IMR-90 (cell line): ENCODE data around the gene S100A12. TPM values are rescaled to one million over a fixed set of nuclear protein-coding genes. Genes with fewer than 3 reads are reported as not detected.

ENCODE experiments used
- ATAC-seq: fragments of 200-7000 bp; cut with Tn5 transposase; 2 replicates; pipeline ENCODE4 v1.9.1; 2020; ENCODE audit warnings: low read depth, mild to moderate bottlenecking, moderate library complexity
- BruUV-seq: library from RNA; stranded (reverse); fragments of 400-500 nt; replicated peaks from 2 replicates; lab custom pipeline; 2021; lab: Mats Ljungman, UMichigan
- CTCF ChIA-PET: fragments of 300-600 bp; formaldehyde crosslinking; extraction: SDS; loops from one replicate; lab custom pipeline; 2021; ENCODE audit warnings: antibody characterized with exemption; lab: Yijun Ruan, JAX
- POLR2A ChIA-PET: fragments of 300-600 bp; sonication (Branson Sonifier 250); formaldehyde crosslinking; loops from one replicate; lab custom pipeline; 2022; ENCODE audit warnings: antibody characterized with exemption; ENCODE audit not compliant: unreplicated experiment; lab: Charles Lee
- DNase-seq: peaks from one replicate; pipeline ENCODE4 v3.0.0; 2013
- H2AFZ ChIP-seq: replicated peaks from 2 replicates; pipeline ENCODE3; 2013; ENCODE audit warnings: low read length, mild to moderate bottlenecking; ENCODE audit not compliant: poor library complexity
- H2AK5ac ChIP-seq: 2 replicates; pipeline ENCODE4 v1.6.1; 2013; ENCODE audit warnings: low read depth, low read length, inconsistent platforms
- H2AK9ac ChIP-seq: replicated peaks from 2 replicates; pipeline ENCODE3; 2013; ENCODE audit warnings: mild to moderate bottlenecking, low read depth, low read length, moderate library complexity; ENCODE audit not compliant: poor library complexity
- H2BK120ac ChIP-seq: 2 replicates; pipeline ENCODE4 v1.6.1; 2013; ENCODE audit warnings: low read depth, low read length, inconsistent platforms
- H2BK15ac ChIP-seq: 3 replicates; pipeline ENCODE4 v1.6.1; 2013; ENCODE audit warnings: low read depth, low read length, inconsistent platforms
- H2BK20ac ChIP-seq: 2 replicates; pipeline ENCODE4 v1.6.1; 2013; ENCODE audit warnings: low read depth, mild to moderate bottlenecking, inconsistent platforms, low read length, moderate library complexity
- H2BK5ac ChIP-seq: 2 replicates; pipeline ENCODE4 v1.6.1; 2013; ENCODE audit warnings: mild to moderate bottlenecking, low read depth, low read length, inconsistent platforms; ENCODE audit not compliant: poor library complexity, severe bottlenecking
- H3K14ac ChIP-seq: replicated peaks from 2 replicates; pipeline ENCODE4 v1.6.1; 2013; ENCODE audit warnings: low read depth, low read length, inconsistent platforms
- H3K18ac ChIP-seq: 2 replicates; pipeline ENCODE4 v1.6.1; 2013; ENCODE audit warnings: low read depth, low read length, control low read depth
- H3K23ac ChIP-seq: 2 replicates; pipeline ENCODE4 v1.6.1; 2013; ENCODE audit warnings: low read depth, low read length, inconsistent platforms
- H3K27ac ChIP-seq: 2 replicates; pipeline ENCODE4 v1.5.1; 2013; ENCODE audit warnings: mild to moderate bottlenecking, control low read depth, low read length; ENCODE audit not compliant: insufficient read depth
- H3K27me3 ChIP-seq: 2 replicates; pipeline ENCODE4 v1.6.1; 2013; ENCODE audit warnings: low read length; ENCODE audit not compliant: control insufficient read depth, insufficient read depth
- H3K36me3 ChIP-seq: 2 replicates; pipeline ENCODE4 v1.6.1; 2013; ENCODE audit warnings: low read length, mixed read lengths; ENCODE audit not compliant: control insufficient read depth, insufficient read depth
- H3K4ac ChIP-seq: 2 replicates; pipeline ENCODE4 v1.6.1; 2013; ENCODE audit warnings: low read depth, low read length, inconsistent platforms
- H3K4me1 ChIP-seq: 2 replicates; pipeline ENCODE4 v1.6.1; 2013; ENCODE audit warnings: low read length, mixed read lengths; ENCODE audit not compliant: control insufficient read depth, insufficient read depth
- H3K4me2 ChIP-seq: 2 replicates; pipeline ENCODE4 v1.6.1; 2013; ENCODE audit warnings: low read depth, mild to moderate bottlenecking, control low read depth, low read length, moderate library complexity
- H3K4me3 ChIP-seq: 2 replicates; pipeline ENCODE4 v1.5.1; 2013; ENCODE audit warnings: low read depth, mild to moderate bottlenecking, control low read depth, low read length, moderate library complexity; ENCODE audit not compliant: insufficient read depth
- H3K56ac ChIP-seq: 2 replicates; pipeline ENCODE4 v1.6.1; 2013; ENCODE audit warnings: low read length, inconsistent platforms; ENCODE audit not compliant: insufficient read depth; ENCODE audit errors: extremely low read depth
- H3K79me1 ChIP-seq, 2 experiments: 2 replicates each; pipeline ENCODE4 v1.6.1; 2013; ENCODE audit warnings: low read length in 2 of 2, inconsistent platforms in 1 of 2, low read depth in 1 of 2
- H3K9ac ChIP-seq: 2 replicates; pipeline ENCODE4 v1.6.1; 2013; ENCODE audit warnings: low read depth, low read length, control low read depth
- H3K9me1 ChIP-seq: 2 replicates; pipeline ENCODE4 v1.6.1; 2013; ENCODE audit warnings: low read length, inconsistent platforms; ENCODE audit not compliant: insufficient read depth
- H3K9me3 ChIP-seq: 2 replicates; pipeline ENCODE4 v1.6.1; 2013; ENCODE audit warnings: low read length; ENCODE audit not compliant: control insufficient read depth, insufficient read depth
- H4K20me1 ChIP-seq: 2 replicates; pipeline ENCODE4 v1.6.1; 2013; ENCODE audit warnings: low read length, inconsistent platforms; ENCODE audit not compliant: insufficient read depth
- H4K5ac ChIP-seq: 2 replicates; pipeline ENCODE4 v1.6.1; 2013; ENCODE audit warnings: mild to moderate bottlenecking, low read depth, low read length, control low read depth
- H4K8ac ChIP-seq, 2 experiments: 2 replicates each; pipeline ENCODE4 v1.6.1; 2013; ENCODE audit warnings: low read depth in 2 of 2, low read length in 2 of 2, control low read depth in 1 of 2, inconsistent platforms in 1 of 2
- H4K91ac ChIP-seq: 2 replicates; pipeline ENCODE4 v1.6.1; 2013; ENCODE audit warnings: low read depth, low read length, inconsistent platforms; ENCODE audit not compliant: insufficient read depth
- CEBPB ChIP-seq: IDR thresholded peaks from 2 replicates; pipeline ENCODE4 v1.6.1; 2012; ENCODE audit warnings: low read depth, low read length, improper control_type of control experiment
- FOS ChIP-seq: fragments of 150-350 bp; IDR thresholded peaks from 2 replicates; pipeline ENCODE4 v1.6.1; 2016; ENCODE audit warnings: low read depth, low read length
- MAZ ChIP-seq: IDR thresholded peaks from 2 replicates; pipeline ENCODE4 v1.6.1; 2012; ENCODE audit warnings: low read depth, mild to moderate bottlenecking, low read length, improper control_type of control experiment, moderate library complexity, borderline replicate concordance
- MXI1 ChIP-seq: IDR thresholded peaks from 2 replicates; pipeline ENCODE4 v1.6.1; 2012; ENCODE audit warnings: low read depth, mild to moderate bottlenecking, low read length, moderate library complexity, borderline replicate concordance
- NFE2L2 ChIP-seq: fragments of 150-350 bp; IDR thresholded peaks from 2 replicates; pipeline ENCODE4 v1.6.1; 2016; ENCODE audit warnings: low read depth, mild to moderate bottlenecking, low read length
- RCOR1 ChIP-seq: IDR thresholded peaks from 2 replicates; pipeline ENCODE4 v1.6.1; 2012; ENCODE audit warnings: mild to moderate bottlenecking, low read length, improper control_type of control experiment; ENCODE audit not compliant: insufficient replicate concordance
- SMC3 ChIP-seq: fragments of 150-350 bp; IDR thresholded peaks from 2 replicates; pipeline ENCODE4 v1.6.1; 2016; ENCODE audit warnings: low read depth, mild to moderate bottlenecking, antibody characterized with exemption, low read length, moderate library complexity
- USF2 ChIP-seq: fragments of 150-350 bp; IDR thresholded peaks from 2 replicates; pipeline ENCODE4 v1.6.1; 2017; ENCODE audit warnings: mild to moderate bottlenecking, antibody characterized with exemption, low read length, low read depth
- WGBS, 2 experiments: methylation state at CpG; one replicate each; pipeline versions ENCODE4 v1.1.5 to v1.1.7; 2013; ENCODE audit warnings: missing lambda C conversion rate in 2 of 2; ENCODE audit not compliant: insufficient read length in 1 of 2; ENCODE audit errors: extremely low coverage in 2 of 2; 5-methylcytosine and 5-hydroxymethylcytosine counted together
- dilution Hi-C: fragments of 300-500 bp; cut with HindIII; formaldehyde crosslinking; loops from one replicate; pipeline ENCODE4 v1.14.3; 2018; ENCODE audit warnings: low sequenced_read_pairs; ENCODE audit not compliant: unreplicated experiment
- in situ Hi-C: fragments of 300-500 bp; cut with MboI; formaldehyde crosslinking; loops from 3 replicates; pipeline ENCODE4 v1.14.3; 2019; ENCODE audit warnings: low sequenced_read_pairs, inconsistent platforms, mixed read lengths
- intact Hi-C: fragments of 100-400 bp; cut with micrococcal nuclease; formaldehyde crosslinking; loops from 2 replicates; pipeline ENCODE4 v1.10.0; 2022
- polyA plus RNA-seq, 3 experiments: library from polyadenylated mRNA; depleted of rRNA; stranded (reverse); fragments of >200 nt; gene quantifications; 2 replicates each; pipeline ENCODE4 v1.2.3, GENCODE V29; 2012; ENCODE audit warnings: low replicate concordance in 1 of 3
- total RNA-seq: library from RNA; depleted of rRNA; stranded (reverse); fragments of >200 nt; gene quantifications from 2 replicates; pipeline ENCODE4 v1.2.3, GENCODE V29; 2012
- TF ChIP-seq, protein P1 (sequence below): fragments of 150-350 bp; IDR thresholded peaks from 2 replicates; pipeline ENCODE4 v1.6.1; 2016; ENCODE audit warnings: low read depth, mild to moderate bottlenecking, low read length, moderate library complexity, borderline replicate concordance
- TF ChIP-seq, protein P2 (sequence below): conservative IDR thresholded peaks from 2 replicates; pipeline ENCODE4 v1.5.1; 2012; ENCODE audit warnings: mild to moderate bottlenecking, low read depth, low read length, improper control_type of control experiment

Gene S100A12
- total and polyA plus RNA-seq, 2 of the 4 experiments (the other 2 are of a cell fraction) = not detected

- DNase-seq (no peak), ATAC-seq (no peak)
- intact Hi-C loops = no loop called here
- Histone ChIP-seq H3K56ac (no peak overlapping the region), H3K9me3 (no peaks in the 10 kb centered on the region), H2BK120ac (no peak overlapping the region), H3K4me1 (no peaks in the 10 kb centered on the region), H4K8ac (no peak overlapping the region), H2BK5ac (no peak overlapping the region), H3K18ac (no peak overlapping the region), H4K91ac (no peak overlapping the region), H3K4me3 (no peak overlapping the region), H3K23ac (no peak overlapping the region), H2AK5ac (no peak overlapping the region), H3K4me2 (no peak overlapping the region), H3K14ac (no peak overlapping the region), H2BK20ac (no peak overlapping the region), H3K4ac (no peak overlapping the region), H4K5ac (no peak overlapping the region), H3K27ac (no peak overlapping the region), H2AFZ (no peak overlapping the region), H3K36me3 (no peaks in the 10 kb centered on the region), H3K9ac (no peak overlapping the region), H2AK9ac (no peak overlapping the region), H4K20me1 (no peaks in the 10 kb centered on the region), H3K9me1 (no peaks in the 10 kb centered on the region), H3K27me3 (no peaks in the 10 kb centered on the region; the same call in 1 of the 2 replicates), H2BK15ac (no peak overlapping the region), H3K79me1 (no peaks in the 10 kb centered on the region)
- BruUV-seq = no TSS peak
- in situ Hi-C loops = no loop called here
- POLR2A ChIA-PET = no interaction called here
- TF ChIP-seq USF2 (no peak), NFE2L2 (no peak), FOS (no peak), RCOR1 (no peak), MXI1 (no peak), CEBPB (no peak), MAZ (no peak), SMC3 (no peak)
- TF ChIP-seq, protein P1, sequence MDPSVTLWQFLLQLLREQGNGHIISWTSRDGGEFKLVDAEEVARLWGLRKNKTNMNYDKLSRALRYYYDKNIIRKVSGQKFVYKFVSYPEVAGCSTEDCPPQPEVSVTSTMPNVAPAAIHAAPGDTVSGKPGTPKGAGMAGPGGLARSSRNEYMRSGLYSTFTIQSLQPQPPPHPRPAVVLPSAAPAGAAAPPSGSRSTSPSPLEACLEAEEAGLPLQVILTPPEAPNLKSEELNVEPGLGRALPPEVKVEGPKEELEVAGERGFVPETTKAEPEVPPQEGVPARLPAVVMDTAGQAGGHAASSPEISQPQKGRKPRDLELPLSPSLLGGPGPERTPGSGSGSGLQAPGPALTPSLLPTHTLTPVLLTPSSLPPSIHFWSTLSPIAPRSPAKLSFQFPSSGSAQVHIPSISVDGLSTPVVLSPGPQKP = no peak
- TF ChIP-seq, protein P2, sequence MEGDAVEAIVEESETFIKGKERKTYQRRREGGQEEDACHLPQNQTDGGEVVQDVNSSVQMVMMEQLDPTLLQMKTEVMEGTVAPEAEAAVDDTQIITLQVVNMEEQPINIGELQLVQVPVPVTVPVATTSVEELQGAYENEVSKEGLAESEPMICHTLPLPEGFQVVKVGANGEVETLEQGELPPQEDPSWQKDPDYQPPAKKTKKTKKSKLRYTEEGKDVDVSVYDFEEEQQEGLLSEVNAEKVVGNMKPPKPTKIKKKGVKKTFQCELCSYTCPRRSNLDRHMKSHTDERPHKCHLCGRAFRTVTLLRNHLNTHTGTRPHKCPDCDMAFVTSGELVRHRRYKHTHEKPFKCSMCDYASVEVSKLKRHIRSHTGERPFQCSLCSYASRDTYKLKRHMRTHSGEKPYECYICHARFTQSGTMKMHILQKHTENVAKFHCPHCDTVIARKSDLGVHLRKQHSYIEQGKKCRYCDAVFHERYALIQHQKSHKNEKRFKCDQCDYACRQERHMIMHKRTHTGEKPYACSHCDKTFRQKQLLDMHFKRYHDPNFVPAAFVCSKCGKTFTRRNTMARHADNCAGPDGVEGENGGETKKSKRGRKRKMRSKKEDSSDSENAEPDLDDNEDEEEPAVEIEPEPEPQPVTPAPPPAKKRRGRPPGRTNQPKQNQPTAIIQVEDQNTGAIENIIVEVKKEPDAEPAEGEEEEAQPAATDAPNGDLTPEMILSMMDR = no peak
- dilution Hi-C loops = no loop called here
- 39% methylated on average over 5 of the region's 8 CpGs; no CpG with 5 or more reads in 1 of the 2 experiments for WGBS, 2 experiments
- CTCF ChIA-PET = no interaction called here
Observed at GRCh38 chr1:153337980-153338853, 37.2 kb downstream of the S100A12 start.
